K562 (cell line): ENCODE measurements around the gene FBXO4. TPM values are rescaled to one million over a fixed set of nuclear protein-coding genes. Genes with fewer than 3 reads are reported as not detected.

Source experiments
- ATAC-seq: fragments of 200-7000 bp; cut with Tn5 transposase; 3 replicates; pipeline ENCODE4 v1.9.1; 2020; ENCODE audit warnings: moderate library complexity
- BruUV-seq: library from RNA; stranded (reverse); fragments of 400-500 nt; replicated peaks from 2 replicates; lab custom pipeline; 2021; lab: Mats Ljungman, UMichigan
- CTCF ChIA-PET: fragments of 300-600 bp; formaldehyde crosslinking; extraction: SDS; loops from one replicate; lab custom pipeline; 2021; ENCODE audit warnings: low intra/inter-chr PET ratio; lab: Yijun Ruan, JAX
- POLR2A ChIA-PET: fragments of 300-600, 350-650 bp; sonication (Branson Sonifier 250); formaldehyde crosslinking; extraction: SDS; loops from one replicate; lab custom pipeline; 2021; ENCODE audit warnings: antibody characterized with exemption, inconsistent platforms; lab: Yijun Ruan, JAX
- DNase-seq, 4 experiments: peaks; one replicate each; pipeline versions ENCODE4 v3.0.0 to v3.0.0-alpha.2; 2011 to 2018; ENCODE audit warnings: low spot score in 3 of 4, mixed read lengths in 3 of 4; ENCODE audit errors: extremely low read depth in 1 of 4
- FAIRE-seq: peaks from 2 replicates; lab custom pipeline; 2011; peaks lifted over from hg19 to GRCh38; lab: Jason Lieb, UNC
- H2AFZ ChIP-seq: 2 replicates; pipeline ENCODE4 v1.6.0; 2011; ENCODE audit warnings: low read depth, low read length, control low read depth, inconsistent platforms
- H3K27ac ChIP-seq: fragments of 200-600 bp; 3 replicates; pipeline ENCODE4 v1.8.0; 2011; ENCODE audit warnings: low read depth, mild to moderate bottlenecking, control low read depth, inconsistent platforms, low read length, moderate library complexity, mixed read lengths; ENCODE audit errors: extremely low read depth
- H3K27me3 ChIP-seq, 2 experiments: fragments of 300-600 bp in 1 of 2; 2 replicates in 1 of 2; 3 replicates in 1 of 2; pipeline versions ENCODE4 v1.6.0 to v1.8.0; 2011; ENCODE audit warnings: inconsistent platforms in 2 of 2, low read length in 2 of 2, mild to moderate bottlenecking in 1 of 2, mixed read lengths in 1 of 2, moderate library complexity in 1 of 2; ENCODE audit not compliant: control insufficient read depth in 2 of 2, insufficient read depth in 2 of 2
- H3K36me3 ChIP-seq: fragments of 300-600 bp; 3 replicates; pipeline ENCODE4 v1.8.0; 2011; ENCODE audit warnings: mild to moderate bottlenecking, low read length, inconsistent platforms; ENCODE audit not compliant: control insufficient read depth, insufficient read depth
- H3K4me1 ChIP-seq, 2 experiments: fragments of 200-600 bp in 1 of 2; replicated peaks in 1 of 2; 2 replicates in 1 of 2; 3 replicates in 1 of 2; pipeline versions ENCODE4 v1.5.1 to v1.8.0; 2011; ENCODE audit warnings: inconsistent platforms in 2 of 2, low read length in 2 of 2, mild to moderate bottlenecking in 1 of 2, mixed read lengths in 1 of 2, moderate library complexity in 1 of 2; ENCODE audit not compliant: control insufficient read depth in 2 of 2, insufficient read depth in 2 of 2
- H3K4me2 ChIP-seq: 2 replicates; pipeline ENCODE4 v1.6.1; 2011; ENCODE audit warnings: low read length, control low read depth, inconsistent platforms, mixed read lengths; ENCODE audit not compliant: insufficient read depth
- H3K4me3 ChIP-seq: fragments of 200-600 bp; sonication (generic), shearing (Covaris generic); 2 replicates; pipeline ENCODE4 v1.5.1; 2016; ENCODE audit warnings: control low read depth, inconsistent platforms
- H3K79me2 ChIP-seq: fragments of 200-600 bp; 3 replicates; pipeline ENCODE4 v1.8.0; 2011; ENCODE audit warnings: low read length, inconsistent platforms; ENCODE audit not compliant: control insufficient read depth, insufficient read depth
- H3K9ac ChIP-seq, 2 experiments: 2 replicates each; pipeline versions ENCODE4 v1.6.0 to v1.6.1; 2011; ENCODE audit warnings: low read depth in 2 of 2, low read length in 2 of 2, control low read depth in 1 of 2, inconsistent platforms in 1 of 2, mild to moderate bottlenecking in 1 of 2, mixed read lengths in 1 of 2; ENCODE audit not compliant: insufficient read depth in 1 of 2
- H3K9me1 ChIP-seq: one replicate; pipeline ENCODE4 v1.6.0; 2011; ENCODE audit warnings: inconsistent platforms, mild to moderate bottlenecking, low read length, moderate library complexity; ENCODE audit not compliant: control insufficient read depth, insufficient read depth
- H3K9me3 ChIP-seq: replicated peaks from 2 replicates; pipeline ENCODE4 v1.5.1; 2011; ENCODE audit warnings: low read depth, low read length, inconsistent platforms; ENCODE audit not compliant: control insufficient read depth, insufficient read depth
- H4K20me1 ChIP-seq: replicated peaks from 2 replicates; pipeline ENCODE4 v1.6.1; 2011; ENCODE audit warnings: low read length, inconsistent platforms, mixed read lengths; ENCODE audit not compliant: control insufficient read depth, insufficient read depth
- DPF2 ChIP-seq: fragments of 450-650 bp; IDR thresholded peaks from 2 replicates; pipeline ENCODE4 v1.6.1; 2016
- KDM5B ChIP-seq: fragments of 200-600 bp; sonication (generic); IDR thresholded peaks from 2 replicates; pipeline ENCODE4 v1.6.1; 2012; ENCODE audit warnings: low read depth, mild to moderate bottlenecking, moderate library complexity, low read length, control low read depth, inconsistent platforms; ENCODE audit not compliant: insufficient replicate concordance
- NCOA4 ChIP-seq: fragments of 450-650 bp; IDR thresholded peaks from 2 replicates; pipeline ENCODE4 v1.6.1; 2018; ENCODE audit warnings: mild to moderate bottlenecking; ENCODE audit not compliant: partially characterized antibody
- in situ Hi-C: fragments of 300-500 bp; cut with MboI; formaldehyde crosslinking; loops from 4 replicates; pipeline ENCODE4 v1.15.0; 2018; ENCODE audit warnings: inconsistent platforms, mixed read lengths
- intact Hi-C: fragments of 100-400 bp; cut with micrococcal nuclease; formaldehyde crosslinking; loops from 2 replicates; pipeline ENCODE4 v1.14.2; 2022
- polyA plus RNA-seq, 8 experiments: library from polyadenylated mRNA; depleted of rRNA in 4 of 8; stranded (reverse) in 5 of 8; unstranded in 3 of 8; fragments of >200 nt; fragmentation: Nextera tagmentation in 2 of 8; fragmentation: Illumina TruSeq in 1 of 8; extraction: Ambion mirVana in 2 of 8; extraction: Trizol in 1 of 8; gene quantifications; 2 replicates each; pipeline versions ENCODE4 v1.2.1 to v1.2.3, GENCODE V29; 2011 to 2014; ENCODE audit warnings: inconsistent platforms in 1 of 8, missing spikeins in 1 of 8
- total RNA-seq, 7 experiments: library from RNA; depleted of rRNA in 6 of 7; stranded (reverse); fragments of >200 nt in 6 of 7; fragmentation: Illumina TruSeq in 2 of 7; extraction: Trizol in 2 of 7; gene quantifications; 2 replicates each; pipeline versions ENCODE4 v1.2.1 to v1.2.3, GENCODE V29; 2011 to 2021; ENCODE audit warnings: low replicate concordance in 1 of 7
- TF ChIP-seq, protein P1 (sequence below), 2 experiments: fragments of 450-650 bp; IDR thresholded peaks; 2 replicates each; pipeline ENCODE4 v1.6.1; 2016; ENCODE audit warnings: mild to moderate bottlenecking in 2 of 2, borderline replicate concordance in 1 of 2, low read depth in 1 of 2, moderate library complexity in 1 of 2

Gene FBXO4
- total and polyA plus RNA-seq, 9 of the 15 experiments (the other 6 are each of a cell fraction or from before 2014, with no cell fraction given) = 5.9 to 33.4 (median 19.6) TPM

DNA sequence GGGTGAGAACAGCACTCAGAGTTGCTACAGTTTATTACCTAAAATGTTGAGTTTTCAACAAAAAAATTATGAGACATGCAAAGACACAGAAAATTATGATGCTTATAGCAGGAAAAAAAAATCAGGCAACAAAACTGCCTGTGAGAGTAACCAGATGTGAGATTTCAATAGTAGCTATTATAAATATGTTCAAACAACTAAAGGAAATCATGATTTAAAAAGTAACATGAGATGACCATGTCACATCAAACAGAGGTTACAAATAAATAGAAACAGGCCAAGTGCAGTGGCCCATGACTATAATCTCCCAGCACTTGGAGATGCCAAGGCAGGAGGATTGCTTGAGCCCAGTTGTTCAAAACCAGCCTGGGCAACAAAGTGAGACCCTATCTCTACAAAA lies 33.0 kb upstream of the FBXO4 start:
- no peaks in the 10 kb centered on the region for H3K9me1 ChIP-seq
- TF ChIP-seq NCOA4 = no peak
- TF ChIP-seq DPF2 = no peak
- TF ChIP-seq, protein P1, sequence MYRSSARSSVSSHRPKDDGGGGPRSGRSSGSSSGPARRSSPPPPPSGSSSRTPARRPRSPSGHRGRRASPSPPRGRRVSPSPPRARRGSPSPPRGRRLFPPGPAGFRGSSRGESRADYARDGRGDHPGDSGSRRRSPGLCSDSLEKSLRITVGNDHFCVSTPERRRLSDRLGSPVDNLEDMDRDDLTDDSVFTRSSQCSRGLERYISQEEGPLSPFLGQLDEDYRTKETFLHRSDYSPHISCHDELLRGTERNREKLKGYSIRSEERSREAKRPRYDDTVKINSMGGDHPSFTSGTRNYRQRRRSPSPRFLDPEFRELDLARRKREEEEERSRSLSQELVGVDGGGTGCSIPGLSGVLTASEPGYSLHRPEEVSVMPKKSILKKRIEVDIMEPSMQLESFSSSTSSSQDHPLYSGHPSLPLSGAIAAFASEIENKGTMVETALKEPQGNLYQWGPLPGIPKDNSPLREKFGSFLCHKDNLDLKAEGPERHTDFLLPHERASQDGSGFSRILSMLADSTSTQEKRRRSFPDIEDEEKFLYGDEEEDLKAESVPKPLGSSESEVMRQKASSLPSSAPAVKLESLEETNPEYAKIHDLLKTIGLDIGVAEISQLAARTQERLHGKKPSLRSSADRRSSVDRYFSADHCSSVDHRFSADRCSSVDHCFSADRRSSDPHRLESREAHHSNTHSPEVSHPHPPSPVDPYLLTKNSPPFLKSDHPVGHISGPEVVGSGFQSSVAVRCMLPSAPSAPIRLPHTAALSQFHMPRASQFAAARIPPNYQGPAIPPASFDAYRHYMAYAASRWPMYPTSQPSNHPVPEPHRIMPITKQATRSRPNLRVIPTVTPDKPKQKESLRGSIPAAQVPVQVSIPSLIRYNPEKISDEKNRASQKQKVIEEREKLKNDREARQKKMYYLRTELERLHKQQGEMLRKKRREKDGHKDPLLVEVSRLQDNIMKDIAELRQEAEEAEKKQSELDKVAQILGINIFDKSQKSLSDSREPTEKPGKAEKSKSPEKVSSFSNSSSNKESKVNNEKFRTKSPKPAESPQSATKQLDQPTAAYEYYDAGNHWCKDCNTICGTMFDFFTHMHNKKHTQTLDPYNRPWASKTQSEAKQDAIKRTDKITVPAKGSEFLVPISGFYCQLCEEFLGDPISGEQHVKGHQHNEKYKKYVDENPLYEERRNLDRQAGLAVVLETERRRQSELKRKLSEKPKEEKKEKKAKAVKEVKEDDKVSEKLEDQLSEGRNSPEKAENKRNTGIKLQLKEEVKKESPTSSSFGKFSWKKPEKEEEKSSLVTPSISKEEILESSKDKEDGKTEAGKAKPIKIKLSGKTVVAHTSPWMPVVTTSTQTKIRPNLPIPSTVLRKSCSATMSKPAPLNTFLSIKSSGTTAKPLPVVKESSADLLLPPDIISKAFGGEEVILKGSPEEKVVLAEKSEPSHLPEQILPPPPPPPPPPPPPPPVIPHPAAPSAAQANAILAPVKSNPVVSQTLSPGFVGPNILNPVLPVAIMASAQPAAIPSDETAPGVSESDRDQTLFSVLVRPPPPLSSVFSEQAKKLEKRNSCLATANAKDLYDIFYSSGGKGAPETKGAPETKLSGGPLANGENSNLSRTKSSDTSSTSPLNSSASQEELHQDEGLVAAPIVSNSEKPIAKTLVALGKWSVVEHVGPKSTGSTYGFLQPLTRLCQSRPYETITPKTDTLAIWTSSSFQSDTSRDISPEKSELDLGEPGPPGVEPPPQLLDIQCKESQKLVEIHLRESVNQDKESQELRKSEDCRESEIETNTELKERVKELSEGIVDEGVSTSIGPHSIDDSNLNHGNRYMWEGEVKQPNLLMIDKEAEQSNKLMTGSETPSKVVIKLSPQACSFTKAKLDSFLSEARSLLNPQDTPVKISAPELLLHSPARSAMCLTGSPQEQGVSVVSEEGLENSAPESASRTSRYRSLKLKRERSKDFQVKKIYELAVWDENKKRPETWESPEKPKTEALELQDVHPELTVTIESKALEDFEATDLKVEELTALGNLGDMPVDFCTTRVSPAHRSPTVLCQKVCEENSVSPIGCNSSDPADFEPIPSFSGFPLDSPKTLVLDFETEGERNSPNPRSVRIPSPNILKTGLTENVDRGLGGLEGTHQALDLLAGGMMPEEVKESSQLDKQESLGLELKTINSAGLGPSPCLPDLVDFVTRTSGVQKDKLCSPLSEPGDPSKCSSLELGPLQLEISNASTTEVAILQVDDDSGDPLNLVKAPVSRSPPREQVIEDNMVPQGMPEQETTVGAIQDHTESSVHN (IDR thresholded peaks at IDR 0.05; ENCODE audit: borderline replicate concordance in 1 of 2, low read depth in 1 of 2) = no peak
- no peak for TF ChIP-seq KDM5B
- no peaks in the 10 kb centered on the region for H3K36me3 ChIP-seq
- peaks cover 7 to 22% of the 10 kb centered on the region in 2 experiments; a peak in 4 of 5 replicates for H3K4me1 ChIP-seq
- H3K79me2 ChIP-seq = no peaks in the 10 kb centered on the region
- DNase-seq (no peak), ATAC-seq (no peak), FAIRE-seq (no peak)
- BruUV-seq = no TSS peak
- H4K20me1 ChIP-seq = no peaks in the 10 kb centered on the region
- H3K9me3 ChIP-seq = no peaks in the 10 kb centered on the region
- in situ Hi-C loops = no loop called here
- CTCF ChIA-PET = no interaction called here
- H3K4me2 ChIP-seq = no peak overlapping the region
- POLR2A ChIA-PET = interaction anchor here (1.4 to 1.7 kb wide), 3 partner anchors 9 to 12 kb away, joined by 3 to 6 read pairs (median 3); partner anchors contain the start of gene RIMOC1
- H2AFZ ChIP-seq = no peak overlapping the region
- H3K27ac ChIP-seq = no peak overlapping the region
- H3K4me3 ChIP-seq = no peak overlapping the region
- H3K27me3 ChIP-seq = no peaks in the 10 kb centered on the region
- intact Hi-C loops = no loop called here
- H3K9ac ChIP-seq = no peak overlapping the region
